Inflammatory macrophage treated with lipopolysaccharide for 4 hours (primary cell): ENCODE measurements around the gene EFNA3.

Experiments
- DNase-seq: peaks from one replicate; pipeline ENCODE4 v3.0.0-alpha.2; 2020

EFNA3 gene

GRCh38 chr1:155078469-155079209 is at the start of gene EFNA3:
Gene EFNA3, plus strand, starts transcription at chr1:155078837. Its CDS starts 105 bp downstream, at chr1:155078942.
- DNase-seq: peak; percentile 58

- DNase-seq: no peak
Observed at GRCh38 chr1:155029513-155030242, 49.0 kb upstream of the EFNA3 start.

GRCh38 chr1:155030243-155030795 is 48.3 kb upstream of the EFNA3 start:
- no peak for DNase-seq

GRCh38 chr1:155030899-155031298 is 47.7 kb upstream of the EFNA3 start:
- no peak for DNase-seq

GRCh38 chr1:155032886-155033285 is 45.8 kb upstream of the EFNA3 start:
- no peak for DNase-seq

GRCh38 chr1:155033524-155033923 is 45.1 kb upstream of the EFNA3 start, which contains the start of the genes DCST1 and DCST2:
Gene DCST1, plus strand, starts transcription at chr1:155033824. Its CDS starts 213 bp downstream, at chr1:155034037.
Gene DCST2, minus strand, starts transcription at chr1:155033781. Its CDS starts 80 bp downstream, at chr1:155033701.
- no peak for DNase-seq

GRCh38 chr1:155034318-155035208 is 44.1 kb upstream of the EFNA3 start:
- no peak for DNase-seq

- peak; percentile 81 for DNase-seq
Observed at GRCh38 chr1:155035936-155036335, 42.7 kb upstream of the EFNA3 start.

- DNase-seq: no peak
Observed at GRCh38 chr1:155037043-155037442, 41.6 kb upstream of the EFNA3 start.

- DNase-seq: no peak
Observed at GRCh38 chr1:155037851-155038441, 40.7 kb upstream of the EFNA3 start.

GRCh38 chr1:155038602-155039307 is 39.9 kb upstream of the EFNA3 start:
- DNase-seq: peak; percentile 23

- DNase-seq: no peak
Observed at GRCh38 chr1:155039308-155039669, 39.3 kb upstream of the EFNA3 start.

GRCh38 chr1:155040358-155041093 is 38.1 kb upstream of the EFNA3 start:
- no peak for DNase-seq

GRCh38 chr1:155042789-155043188 is 35.8 kb upstream of the EFNA3 start:
- no peak for DNase-seq

- DNase-seq: no peak
Observed at GRCh38 chr1:155043301-155043702, 35.3 kb upstream of the EFNA3 start.

- no peak for DNase-seq
Observed at GRCh38 chr1:155043793-155044192, 34.8 kb upstream of the EFNA3 start.

- DNase-seq: no peak
Observed at GRCh38 chr1:155044365-155044764, 34.3 kb upstream of the EFNA3 start.

GRCh38 chr1:155044812-155045657 is 33.6 kb upstream of the EFNA3 start:
- peak; percentile 91 for DNase-seq

GRCh38 chr1:155048449-155049334 is 29.9 kb upstream of the EFNA3 start:
- DNase-seq: no peak
